H1 (cell line): Measurements from ENCODE around the gene ECD. TPM values are rescaled to one million over a fixed set of nuclear protein-coding genes. Genes with fewer than 3 reads are reported as not detected.

ENCODE experiments used
- CTCF ChIA-PET: fragments of 300-600 bp; sonication (Branson Sonifier 250); formaldehyde crosslinking; loops from one replicate; lab custom pipeline; 2021; ENCODE audit not compliant: partially characterized antibody; lab: Charles Lee
- POLR2A ChIA-PET: fragments of 300-600 bp; sonication (Branson Sonifier 250); formaldehyde crosslinking; loops from one replicate; lab custom pipeline; 2021; ENCODE audit warnings: inconsistent platforms; ENCODE audit not compliant: partially characterized antibody; lab: Charles Lee
- DNase-seq, 2 experiments: peaks; one replicate each; pipeline versions ENCODE4 v3.0.0 to v3.0.0-alpha.2; 2010 to 2022; ENCODE audit warnings: low spot score in 2 of 2, low read depth in 1 of 2, mixed read lengths in 1 of 2
- FAIRE-seq: peaks from 2 replicates; lab custom pipeline; 2011; peaks lifted over from hg19 to GRCh38; lab: Jason Lieb, UNC
- H2AFZ ChIP-seq: 2 replicates; pipeline ENCODE4 v1.8.1; 2012; ENCODE audit warnings: low read length, inconsistent platforms
- H2AK5ac ChIP-seq: 2 replicates; pipeline ENCODE4 v1.6.1; 2013; ENCODE audit warnings: low read depth, low read length
- H2BK120ac ChIP-seq: replicated peaks from 2 replicates; pipeline ENCODE3; 2013; ENCODE audit warnings: low read depth, low read length, inconsistent platforms
- H2BK12ac ChIP-seq: 2 replicates; pipeline ENCODE4 v1.6.1; 2013; ENCODE audit warnings: low read depth, low read length
- H2BK15ac ChIP-seq: 2 replicates; pipeline ENCODE4 v1.6.1; 2013; ENCODE audit warnings: low read length
- H2BK20ac ChIP-seq: 2 replicates; pipeline ENCODE4 v1.6.1; 2013; ENCODE audit warnings: low read length
- H2BK5ac ChIP-seq: 2 replicates; pipeline ENCODE4 v1.6.1; 2013; ENCODE audit warnings: low read depth, low read length
- H3K14ac ChIP-seq: 2 replicates; pipeline ENCODE4 v1.6.1; 2013; ENCODE audit warnings: inconsistent platforms; ENCODE audit not compliant: insufficient read length
- H3K18ac ChIP-seq: 2 replicates; pipeline ENCODE4 v1.6.1; 2013; ENCODE audit warnings: low read length; ENCODE audit errors: extremely low read depth
- H3K23ac ChIP-seq: 2 replicates; pipeline ENCODE4 v1.6.1; 2013; ENCODE audit warnings: inconsistent platforms; ENCODE audit not compliant: insufficient read length
- H3K23me2 ChIP-seq: 2 replicates; pipeline ENCODE4 v1.6.1; 2013; ENCODE audit warnings: low read depth, low read length
- H3K27ac ChIP-seq: 2 replicates; pipeline ENCODE4 v1.6.1; 2011; ENCODE audit warnings: low read depth, low read length, inconsistent platforms
- H3K27me3 ChIP-seq, 4 experiments: replicated peaks in 1 of 4; 1 replicate in 1 of 4; 2 replicates in 3 of 4; pipeline versions ENCODE4 v1.6.1 to v1.8.1; 2011 to 2013; ENCODE audit warnings: low read length in 3 of 4, mild to moderate bottlenecking in 3 of 4, inconsistent platforms in 2 of 4, mixed read lengths in 2 of 4, moderate library complexity in 1 of 4; ENCODE audit not compliant: control insufficient read depth in 3 of 4, insufficient read depth in 3 of 4; ENCODE audit errors: extremely low read depth in 1 of 4
- H3K36me3 ChIP-seq, 4 experiments: 2 replicates each; pipeline versions ENCODE4 v1.6.1 to v1.8.1; 2011 to 2013; ENCODE audit warnings: mild to moderate bottlenecking in 4 of 4, low read length in 3 of 4, moderate library complexity in 2 of 4, control low read depth in 1 of 4, inconsistent platforms in 1 of 4; ENCODE audit not compliant: insufficient read depth in 4 of 4, control insufficient read depth in 2 of 4
- H3K4ac ChIP-seq: replicated peaks from 2 replicates; pipeline ENCODE3; 2013; ENCODE audit warnings: low read length, low read depth, mixed read lengths, inconsistent platforms; ENCODE audit not compliant: insufficient read length
- H3K4me1 ChIP-seq, 4 experiments: replicated peaks in 1 of 4; 1 replicate in 1 of 4; 2 replicates in 3 of 4; pipeline versions ENCODE4 v1.6.1 to v1.8.1; 2011 to 2013; ENCODE audit warnings: low read length in 3 of 4, inconsistent platforms in 2 of 4, mixed read lengths in 1 of 4; ENCODE audit not compliant: insufficient read depth in 4 of 4, control insufficient read depth in 3 of 4
- H3K4me2 ChIP-seq, 2 experiments: 2 replicates each; pipeline versions ENCODE4 v1.6.1 to v1.8.1; 2011 to 2013; ENCODE audit warnings: low read depth in 2 of 2, low read length in 2 of 2, control low read depth in 1 of 2, inconsistent platforms in 1 of 2, mild to moderate bottlenecking in 1 of 2; ENCODE audit not compliant: insufficient read depth in 1 of 2
- H3K4me3 ChIP-seq, 4 experiments: fragments of 200-600, 300-600 bp in 1 of 4; sonication (generic), shearing (Covaris generic), sonication (Bioruptor Twin) in 1 of 4; 2 replicates each; pipeline versions ENCODE4 v1.5.1 to v1.8.1; 2011 to 2016; ENCODE audit warnings: low read length in 4 of 4, low read depth in 3 of 4, control low read depth in 2 of 4, inconsistent platforms in 2 of 4, mild to moderate bottlenecking in 2 of 4, mixed read lengths in 1 of 4, moderate library complexity in 1 of 4; ENCODE audit not compliant: insufficient read depth in 2 of 4; ENCODE audit errors: extremely low read depth in 1 of 4
- H3K56ac ChIP-seq: replicated peaks from 2 replicates; pipeline ENCODE3; 2013; ENCODE audit warnings: low read depth, mild to moderate bottlenecking, mixed read lengths, low read length, inconsistent platforms; ENCODE audit not compliant: insufficient read length
- H3K79me1 ChIP-seq: 2 replicates; pipeline ENCODE4 v1.6.1; 2013; ENCODE audit warnings: low read depth, low read length, control low read depth
- H3K79me2 ChIP-seq, 2 experiments: 2 replicates each; pipeline versions ENCODE4 v1.6.1 to v1.8.1; 2012 to 2013; ENCODE audit warnings: low read length in 2 of 2, mild to moderate bottlenecking in 2 of 2, inconsistent platforms in 1 of 2; ENCODE audit not compliant: insufficient read depth in 2 of 2, control insufficient read depth in 1 of 2
- H3K9ac ChIP-seq, 4 experiments: replicated peaks in 1 of 4; 1 replicate in 1 of 4; 2 replicates in 3 of 4; pipeline versions ENCODE4 v1.6.1 to v1.8.1; 2011 to 2013; ENCODE audit warnings: low read depth in 3 of 4, low read length in 3 of 4, control low read depth in 2 of 4, mild to moderate bottlenecking in 2 of 4, moderate library complexity in 2 of 4, inconsistent platforms in 1 of 4; ENCODE audit errors: extremely low read depth in 1 of 4
- H3K9me3 ChIP-seq, 2 experiments: 2 replicates each; pipeline versions ENCODE4 v1.6.1 to v1.8.1; 2012 to 2013; ENCODE audit warnings: mild to moderate bottlenecking in 2 of 2, moderate library complexity in 2 of 2, control low read depth in 1 of 2, inconsistent platforms in 1 of 2, low read depth in 1 of 2, low read length in 1 of 2, mixed read lengths in 1 of 2; ENCODE audit not compliant: insufficient read depth in 2 of 2
- H4K20me1 ChIP-seq, 2 experiments: replicated peaks in 1 of 2; 2 replicates each; pipeline versions ENCODE3 to v1.8.1; 2011 to 2013; ENCODE audit warnings: inconsistent platforms in 2 of 2, low read length in 2 of 2, mild to moderate bottlenecking in 1 of 2; ENCODE audit not compliant: insufficient read depth in 2 of 2, control insufficient read depth in 1 of 2
- H4K5ac ChIP-seq: 2 replicates; pipeline ENCODE4 v1.6.1; 2013; ENCODE audit warnings: low read length, low read depth, mixed read lengths, inconsistent platforms; ENCODE audit not compliant: insufficient read length
- H4K8ac ChIP-seq: 2 replicates; pipeline ENCODE4 v1.8.0; 2013; ENCODE audit warnings: mild to moderate bottlenecking, moderate library complexity, low read length, inconsistent platforms; ENCODE audit not compliant: insufficient read depth; ENCODE audit errors: extremely low read depth
- H4K91ac ChIP-seq: replicated peaks from 2 replicates; pipeline ENCODE3; 2013; ENCODE audit warnings: low read length, mixed read lengths, inconsistent platforms; ENCODE audit not compliant: insufficient read length
- BACH1 ChIP-seq: IDR thresholded peaks from 2 replicates; pipeline ENCODE4 v1.6.1; 2012; ENCODE audit warnings: low read length, improper control_type of control experiment
- CHD1 ChIP-seq: IDR thresholded peaks from 2 replicates; pipeline ENCODE4 v1.6.1; 2012; ENCODE audit warnings: low read depth, low read length, improper control_type of control experiment
- CHD2 ChIP-seq: IDR thresholded peaks from 2 replicates; pipeline ENCODE4 v1.6.1; 2012; ENCODE audit warnings: low read length, improper control_type of control experiment
- KDM4A ChIP-seq: IDR thresholded peaks from one replicate; pipeline ENCODE4 v1.7.1; 2012; ENCODE audit warnings: low read depth, mild to moderate bottlenecking, moderate library complexity, low read length, inconsistent platforms; ENCODE audit not compliant: severe bottlenecking
- RBBP5 ChIP-seq: IDR thresholded peaks from 2 replicates; pipeline ENCODE4 v1.7.1; 2012; ENCODE audit warnings: low read depth, mild to moderate bottlenecking, inconsistent platforms, low read length, moderate library complexity, borderline replicate concordance
- RNF2 ChIP-seq: fragments of 200-900, 300-1000 bp; sonication (generic); IDR thresholded peaks from 2 replicates; pipeline ENCODE4 v1.7.1; 2016; ENCODE audit warnings: borderline replicate concordance, low read depth, mild to moderate bottlenecking, antibody characterized with exemption, low read length; ENCODE audit not compliant: poor library complexity, severe bottlenecking; ENCODE audit errors: missing control alignments
- RXRA ChIP-seq: IDR thresholded peaks from 2 replicates; pipeline ENCODE4 v1.6.1; 2011; ENCODE audit warnings: low read depth, mild to moderate bottlenecking, low read length, moderate library complexity; ENCODE audit not compliant: insufficient read depth
- SP1 ChIP-seq: IDR thresholded peaks from 2 replicates; pipeline ENCODE4 v1.6.1; 2011; ENCODE audit warnings: low read depth, low read length
- SP4 ChIP-seq: IDR thresholded peaks from 2 replicates; pipeline ENCODE4 v1.6.1; 2012; ENCODE audit warnings: low read length, inconsistent platforms
- ZNF274 ChIP-seq: IDR thresholded peaks from 2 replicates; pipeline ENCODE4 v1.7.0; 2012; ENCODE audit warnings: low read length, borderline replicate concordance; ENCODE audit errors: extremely low read depth
- WGBS, 2 experiments: shearing (Covaris generic) in 1 of 2; methylation state at CpG; one replicate each; pipeline versions ENCODE4 v1.1.6 to v1.1.7; 2013 to 2015; ENCODE audit warnings: low lambda C conversion rate in 2 of 2, mixed read lengths in 2 of 2, inconsistent platforms in 1 of 2, low coverage in 1 of 2, missing lambda C conversion rate in 1 of 2; ENCODE audit not compliant: insufficient replicate concordance in 2 of 2, insufficient coverage in 1 of 2, insufficient read length in 1 of 2; ENCODE audit errors: extremely low coverage in 1 of 2, missing lambda C conversion rate in 1 of 2; 5-methylcytosine and 5-hydroxymethylcytosine counted together
- polyA plus RNA-seq, 7 experiments: library from polyadenylated mRNA; depleted of rRNA in 3 of 7; stranded (reverse) in 5 of 7; unstranded in 2 of 7; fragments of >200 nt in 5 of 7; fragments of 200-250 nt in 2 of 7; gene quantifications; 1 replicate in 5 of 7; 2 replicates in 1 of 7; 4 replicates in 1 of 7; pipeline versions ENCODE4 v1.2.1 to v1.2.3, GENCODE V29; 2011 to 2013; ENCODE audit warnings: missing spikeins in 2 of 7, mixed read lengths in 2 of 7
- total RNA-seq: library from RNA; stranded (reverse); fragmentation: NEBNext Ultra II Directional; extraction: Animal tissue kit (Norgen Biotek cat#: 25700); gene quantifications from 2 replicates; pipeline ENCODE4 v1.2.1, GENCODE V29; 2021

The ECD gene
- total and polyA plus RNA-seq, 2 of the 8 experiments (the other 6 are each of a cell fraction or from before 2014, with no cell fraction given), result 27.1 to 38.0 TPM

- 90% methylated on average over 1 of the region's 1 CpG; no CpG with 5 or more reads in 1 of the 2 experiments for WGBS, 2 experiments
- Histone ChIP-seq H3K56ac (no peak overlapping the region), H3K18ac (no peak overlapping the region), H4K20me1 (no peaks in the 10 kb centered on the region), H4K91ac (no peak overlapping the region), H2BK12ac (no peak overlapping the region), H3K27me3 (no peaks in the 10 kb centered on the region), H2BK15ac (no peak overlapping the region), H3K4me2 (no peak overlapping the region), H3K14ac (no peak overlapping the region), H4K8ac (no peak overlapping the region), H3K4me3 (no peak overlapping the region), H3K23ac (no peak overlapping the region), H3K9ac (no peak overlapping the region), H3K79me1 (no peaks in the 10 kb centered on the region), H3K79me2 (no peaks in the 10 kb centered on the region), H3K36me3 (peaks cover 0 to 6% (median 1%) of the 10 kb centered on the region in 4 experiments; a peak in 2 of 8 replicates), H3K23me2 (no peaks in the 10 kb centered on the region), H2BK120ac (no peak overlapping the region), H3K4ac (no peak overlapping the region), H2BK5ac (no peak overlapping the region), H3K4me1 (no peaks in the 10 kb centered on the region), H3K27ac (no peak overlapping the region), H4K5ac (no peak overlapping the region), H3K9me3 (peaks cover 19 to 25% of the 10 kb centered on the region in 2 experiments), H2BK20ac (no peak overlapping the region), H2AFZ (no peak overlapping the region), H2AK5ac (no peak overlapping the region)
- no peak for TF ChIP-seq CHD2
- TF ChIP-seq RXRA, result no peak
- TF ChIP-seq SP4, result no peak
- TF ChIP-seq RBBP5, result no peak
- TF ChIP-seq RNF2, result no peak
- no peak for TF ChIP-seq SP1
- TF ChIP-seq ZNF274, result no peak
- no peak for TF ChIP-seq KDM4A
- TF ChIP-seq CHD1, result no peak
- no peak for TF ChIP-seq BACH1
- DNase-seq (no peak), FAIRE-seq (no peak)
- ChIA-PET CTCF (interaction anchor here (2.0 kb wide), 1 partner anchor 9 kb away, joined by 8 read pairs; no protein-coding TSS in a partner anchor), POLR2A (interaction anchor here (0.7 kb wide), 1 partner anchor 38 kb away, joined by 3 read pairs; the partner anchor contains the start of gene DNAJC9)
These were observed 41.9 kb upstream of the ECD start for GRCh38 chr10:73209705-73210104.
